Right lobe of liver (tissue), 6 donors: ENCODE results near the gene RHEBL1. TPM values are rescaled to one million over a fixed set of nuclear protein-coding genes. Genes with fewer than 3 reads are reported as not detected.
"Not testable (repeated sequence)": the region's sequence is repeated elsewhere in the genome, so short reads cannot be mapped to it uniquely, and the experiment has no call there.

Experiments
- ATAC-seq, 4 donors: fragments of 200-7000 bp; cut with Tn5 transposase; one replicate each; pipeline ENCODE4 v1.9.1; 2020; ENCODE audit warnings: mild to moderate bottlenecking in 4 of 4, moderate library complexity in 4 of 4
- DNase-seq, 3 donors: peaks; one replicate each; pipeline ENCODE4 v3.0.0-alpha.2; 2020
- H3K27ac ChIP-seq, 3 donors: fragments of 200-600 bp; one replicate each; pipeline ENCODE4 v1.8.0; 2022
- H3K27me3 ChIP-seq, 2 donors: fragments of 200-600 bp; one replicate each; pipeline ENCODE4 v1.8.0; 2022
- H3K36me3 ChIP-seq, 4 donors: fragments of 200-600 bp; sonication (generic) in 1 of 4; one replicate each; pipeline versions ENCODE4 v1.5.1 to v1.8.0; 2017 to 2022; ENCODE audit warnings: control low read depth in 1 of 4
- H3K4me1 ChIP-seq, 4 donors: fragments of 200-600 bp; sonication (generic) in 1 of 4; one replicate each; pipeline versions ENCODE4 v1.5.1 to v1.8.0; 2017 to 2022; ENCODE audit warnings: control low read depth in 1 of 4
- H3K4me3 ChIP-seq, 3 donors: fragments of 200-600 bp; one replicate each; pipeline ENCODE4 v1.8.0; 2022
- H3K9me3 ChIP-seq, 4 donors: fragments of 200-600 bp; sonication (generic) in 1 of 4; one replicate each; pipeline versions ENCODE4 v1.5.1 to v1.8.0; 2017 to 2022; ENCODE audit warnings: control low read depth in 1 of 4
- POLR2A ChIP-seq: fragments of 450-650 bp; IDR thresholded peaks from one replicate; pipeline ENCODE4 v1.6.1; 2017; ENCODE audit warnings: antibody characterized with exemption, mild to moderate bottlenecking
- WGBS: methylation state at CpG from one replicate; pipeline ENCODE4 v1.1.6; 2018; ENCODE audit warnings: low coverage, low lambda C conversion rate; ENCODE audit not compliant: insufficient coverage; ENCODE audit errors: missing lambda C conversion rate; 5-methylcytosine and 5-hydroxymethylcytosine counted together
- intact Hi-C, 2 donors: fragments of 100-400 bp; cut with DNase I; formaldehyde crosslinking; loops; one replicate each; pipeline versions ENCODE4 v1.11.2 to v1.14.1; 2022
- total RNA-seq, 6 experiments: library from RNA; depleted of rRNA in 2 of 6; stranded (reverse); fragments of >200 nt in 2 of 6; fragmentation: NEBNext Ultra II Directional in 3 of 6; extraction: Animal tissue kit (Norgen Biotek cat#: 25700) in 3 of 6; gene quantifications; one replicate each; pipeline versions ENCODE4 v1.1.0 to v1.2.4, GENCODE V29; 2016 to 2023
- TF ChIP-seq, protein P1 (sequence below), 4 donors: fragments of 200-600 bp in 3 of 4; fragments of 450-650 bp in 1 of 4; IDR thresholded peaks; one replicate each; pipeline versions ENCODE4 v1.5.1 to v1.8.0; 2016 to 2022; ENCODE audit warnings: antibody characterized with exemption in 4 of 4, mild to moderate bottlenecking in 2 of 4
- donor health status: DM: no; HTN: yes; CAD: no.
- donor health status: DM: no; HTN: no; CAD: no.
- donor health status: DM: no; HTN: no; CAD: no.
- donor health status: DM: no; HTN: yes; CAD: no.
- donor health status: DM: no; HTN: yes; CAD: no.

Gene RHEBL1
- total RNA-seq, 6 experiments from 2014 or later = 0.17 to 0.60 (median 0.43) TPM; not detected in 1

DNA sequence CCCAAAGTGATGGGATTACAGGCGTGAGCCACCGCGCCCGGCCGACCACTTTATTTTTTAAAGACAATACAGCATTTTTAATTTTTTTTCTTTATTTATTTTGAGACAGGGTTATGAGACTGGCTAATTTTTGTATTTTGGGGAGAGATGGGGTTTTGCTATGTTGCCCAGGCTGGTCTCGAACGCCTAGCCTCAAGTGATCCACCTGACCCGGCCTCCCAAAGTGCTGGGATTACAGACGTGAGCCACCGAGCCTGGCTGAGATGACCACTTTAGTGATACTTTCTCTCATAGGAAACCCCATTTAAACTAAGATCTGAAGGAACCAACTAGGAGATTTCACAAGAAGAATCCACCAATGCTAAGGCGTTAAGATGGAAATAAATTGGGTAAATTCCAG is 1.2 kb upstream of the RHEBL1 start:
- peaks cover 0 to 3% (median 0%) of the 10 kb centered on the region in 4 donors for H3K4me1 ChIP-seq

DNA sequence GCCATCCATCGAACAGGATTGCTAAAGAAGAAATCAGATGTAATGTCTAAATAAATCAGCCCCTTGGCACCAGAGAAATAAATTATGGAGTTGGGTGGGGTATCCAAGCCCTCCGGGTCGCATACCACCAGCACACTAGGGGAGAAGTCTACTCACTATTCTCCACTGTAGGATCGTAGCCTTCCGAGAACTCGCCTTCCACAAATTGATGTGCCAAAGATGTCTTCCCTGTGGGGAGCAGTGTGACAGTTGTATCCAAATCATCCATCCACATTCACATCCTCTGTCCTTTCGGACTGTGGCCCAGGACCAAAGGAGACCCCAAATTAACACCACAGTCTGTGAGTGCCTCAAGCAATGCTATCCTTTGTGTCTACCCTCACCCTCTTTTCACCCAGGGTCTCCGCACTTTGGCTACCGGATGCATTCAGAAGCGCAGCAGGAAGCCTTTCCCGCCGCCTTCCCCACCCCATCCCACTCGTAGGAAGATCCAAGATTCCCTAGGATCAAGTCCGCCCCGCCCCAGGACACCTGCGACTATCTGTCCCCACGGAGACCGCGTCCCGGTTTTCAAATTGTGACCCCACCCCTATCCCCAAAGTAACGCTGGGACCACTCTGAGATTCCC is 786 bp downstream of the RHEBL1 start:
- 8% methylated on average over 12 of the region's 21 CpGs for WGBS
- peak overlapping the region; percentile 70 to 76 (median 75) for H3K4me3 ChIP-seq
- H3K9me3 ChIP-seq = no peaks in the 10 kb centered on the region
- intact Hi-C loops = loop anchor here in 1 of 2 donors (10.0 kb wide), 1 partner anchor 56 kb away; no protein-coding TSS in a partner anchor
- no peak for DNase-seq
- no peaks in the 10 kb centered on the region for H3K36me3 ChIP-seq
- no peak for ATAC-seq
- TF ChIP-seq POLR2A = no peak
- TF ChIP-seq, protein P1, sequence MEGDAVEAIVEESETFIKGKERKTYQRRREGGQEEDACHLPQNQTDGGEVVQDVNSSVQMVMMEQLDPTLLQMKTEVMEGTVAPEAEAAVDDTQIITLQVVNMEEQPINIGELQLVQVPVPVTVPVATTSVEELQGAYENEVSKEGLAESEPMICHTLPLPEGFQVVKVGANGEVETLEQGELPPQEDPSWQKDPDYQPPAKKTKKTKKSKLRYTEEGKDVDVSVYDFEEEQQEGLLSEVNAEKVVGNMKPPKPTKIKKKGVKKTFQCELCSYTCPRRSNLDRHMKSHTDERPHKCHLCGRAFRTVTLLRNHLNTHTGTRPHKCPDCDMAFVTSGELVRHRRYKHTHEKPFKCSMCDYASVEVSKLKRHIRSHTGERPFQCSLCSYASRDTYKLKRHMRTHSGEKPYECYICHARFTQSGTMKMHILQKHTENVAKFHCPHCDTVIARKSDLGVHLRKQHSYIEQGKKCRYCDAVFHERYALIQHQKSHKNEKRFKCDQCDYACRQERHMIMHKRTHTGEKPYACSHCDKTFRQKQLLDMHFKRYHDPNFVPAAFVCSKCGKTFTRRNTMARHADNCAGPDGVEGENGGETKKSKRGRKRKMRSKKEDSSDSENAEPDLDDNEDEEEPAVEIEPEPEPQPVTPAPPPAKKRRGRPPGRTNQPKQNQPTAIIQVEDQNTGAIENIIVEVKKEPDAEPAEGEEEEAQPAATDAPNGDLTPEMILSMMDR (IDR thresholded peaks at IDR 0.05) = no peak
- peaks cover 0 to 14% (median 6%) of the 10 kb centered on the region in 4 donors for H3K4me1 ChIP-seq
- H3K27me3 ChIP-seq = no peaks in the 10 kb centered on the region
- H3K27ac ChIP-seq = peak overlapping the region in 1 of 3 donors; percentile 17

More for the DNA sequence above, 1.2 kb upstream of the RHEBL1 start:
- Histone ChIP-seq H3K27me3 (no peaks in the 10 kb centered on the region), H3K27ac (no peak overlapping the region), H3K4me3 (no peak overlapping the region), H3K9me3 (no peaks in the 10 kb centered on the region), H3K36me3 (no peaks in the 10 kb centered on the region)
- DNase-seq (no peak), ATAC-seq (no peak)
- intact Hi-C loops = no loop called here
- 92% methylated on average over 11 of the region's 11 CpGs for WGBS
- TF ChIP-seq, protein P1 (IDR thresholded peaks at IDR 0.05) = no peak
- TF ChIP-seq POLR2A = no peak

DNA sequence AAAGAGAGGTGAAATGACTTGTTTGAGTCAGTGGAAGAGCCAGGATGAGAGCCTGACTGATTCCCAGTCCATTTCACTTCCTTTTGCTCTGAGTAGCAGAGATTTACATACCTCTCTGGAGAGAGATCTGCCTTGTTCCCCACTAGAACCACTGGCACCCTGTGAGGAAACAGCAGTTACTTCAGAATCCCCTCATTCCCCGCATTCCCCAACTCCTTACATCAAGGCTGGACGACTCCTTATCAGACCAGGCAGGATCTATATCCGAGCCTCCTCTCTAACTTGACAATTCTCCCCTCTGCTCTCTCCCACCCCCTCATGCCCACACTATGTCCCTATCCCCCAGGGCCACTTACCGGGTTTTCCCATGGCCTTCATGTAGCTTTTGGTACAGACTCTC is 3.7 kb downstream of the RHEBL1 start:
- 65% methylated on average over 3 of the region's 4 CpGs for WGBS
- DNase-seq = no peak
- peaks cover 0 to 17% (median 7%) of the 10 kb centered on the region in 4 donors for H3K4me1 ChIP-seq
- no peak for ATAC-seq
- no peaks in the 10 kb centered on the region for H3K27me3 ChIP-seq
- intact Hi-C loops = loop anchor here in 1 of 2 donors (10.0 kb wide), 1 partner anchor 59 kb away; no protein-coding TSS in a partner anchor
- H3K9me3 ChIP-seq = no peaks in the 10 kb centered on the region
- H3K27ac ChIP-seq = no peak overlapping the region
- no peak overlapping the region for H3K4me3 ChIP-seq
- no peak for TF ChIP-seq POLR2A
- TF ChIP-seq, protein P1 (IDR thresholded peaks at IDR 0.05) = no peak
- no peaks in the 10 kb centered on the region for H3K36me3 ChIP-seq

DNA sequence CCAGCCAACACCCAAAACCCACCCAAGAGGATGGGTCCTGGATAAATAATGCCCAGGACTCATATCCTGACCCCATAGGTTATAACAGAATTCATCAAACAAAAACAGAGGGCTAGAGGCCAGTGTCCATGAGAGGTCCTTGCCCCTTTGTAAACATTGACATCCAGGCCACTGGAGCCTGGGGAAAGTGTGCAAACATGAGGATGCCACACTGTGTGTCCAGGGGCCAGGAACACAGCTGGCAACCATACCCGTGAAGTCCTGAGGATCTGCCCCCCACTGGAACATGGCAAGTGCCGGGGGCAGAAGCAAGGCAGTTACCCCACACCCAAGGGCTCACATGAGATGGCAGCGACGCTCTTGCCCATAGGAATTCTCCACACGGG is 5.0 kb downstream of the RHEBL1 start:
- H3K27ac ChIP-seq = peak overlapping the region in 2 of 3 donors; percentile 16 to 33
- H3K9me3 ChIP-seq = no peaks in the 10 kb centered on the region
- no peaks in the 10 kb centered on the region for H3K27me3 ChIP-seq
- no CpG with 5 or more reads among the region's 5 CpGs for WGBS
- peak in 1 of 3 donors; percentile 54 for DNase-seq
- intact Hi-C loops = loop anchor here in 1 of 2 donors (10.0 kb wide), 1 partner anchor 60 kb away; no protein-coding TSS in a partner anchor
- H3K36me3 ChIP-seq = no peaks in the 10 kb centered on the region
- no peak overlapping the region for H3K4me3 ChIP-seq
- H3K4me1 ChIP-seq = peaks cover 0 to 17% (median 6%) of the 10 kb centered on the region in 4 donors
- TF ChIP-seq POLR2A = no peak
- TF ChIP-seq, protein P1 (IDR thresholded peaks at IDR 0.05) = no peak
- ATAC-seq = peak; percentile 1 to 42 (median 12)

DNA sequence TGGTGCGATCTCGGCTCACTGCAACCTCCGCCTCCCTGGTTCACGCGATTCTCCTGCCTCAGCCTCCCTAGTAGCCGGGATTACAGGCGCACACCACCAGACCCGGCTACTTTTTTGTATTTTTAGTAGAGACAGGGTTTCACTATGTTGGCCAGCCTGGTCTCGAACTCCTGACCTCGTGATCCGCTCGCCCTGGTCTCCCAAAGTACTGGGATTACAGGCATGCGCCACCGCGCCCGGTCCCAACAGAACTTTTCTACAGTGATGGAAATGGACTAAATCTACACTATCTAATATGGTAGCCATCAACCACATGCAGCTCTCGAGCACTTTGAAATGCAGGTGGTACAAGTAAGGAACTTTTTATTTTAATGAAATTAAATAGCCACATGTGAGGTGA is 7.9 kb downstream of the RHEBL1 start:
- H3K36me3 ChIP-seq, H3K27ac ChIP-seq, DNase-seq, H3K27me3 ChIP-seq, H3K4me3 ChIP-seq, ATAC-seq, H3K9me3 ChIP-seq: not testable (repeated sequence)
- WGBS = 85% methylated on average over 9 of the region's 17 CpGs
- peaks cover 0 to 37% (median 13%) of the 10 kb centered on the region in 4 donors for H3K4me1 ChIP-seq
- intact Hi-C loops = loop anchor here in 1 of 2 donors (10.0 kb wide), 1 partner anchor 63 kb away; no protein-coding TSS in a partner anchor
